KMS-11 (cell line): ENCODE data around the gene PAK5.
A peak's percentile ranks its signal among the peaks of the same experiment; 100 is the strongest.

Experiments used
- H2AFZ ChIP-seq: fragments of 200-600 bp; sonication (generic); 2 replicates; pipeline ENCODE4 v1.6.1; 2016; ENCODE audit warnings: antibody characterized with exemption, mixed run types, low read depth
- H3K27ac ChIP-seq: fragments of 200-600 bp; sonication (generic); 2 replicates; pipeline ENCODE4 v1.6.1; 2016; ENCODE audit warnings: mild to moderate bottlenecking, mixed run types
- H3K27me3 ChIP-seq: fragments of 200-600 bp; sonication (generic); 2 replicates; pipeline ENCODE4 v1.6.1; 2017; ENCODE audit warnings: mild to moderate bottlenecking, low read depth, mixed run types, moderate library complexity; ENCODE audit not compliant: insufficient read depth
- H3K36me3 ChIP-seq: fragments of 200-600 bp; sonication (generic); 2 replicates; pipeline ENCODE4 v1.6.1; 2017; ENCODE audit warnings: mild to moderate bottlenecking, mixed run types; ENCODE audit not compliant: insufficient read depth
- H3K4me1 ChIP-seq: fragments of 200-600 bp; sonication (generic); 2 replicates; pipeline ENCODE4 v1.6.1; 2016; ENCODE audit warnings: mild to moderate bottlenecking, low read depth, mixed run types; ENCODE audit not compliant: poor library complexity, severe bottlenecking
- H3K4me2 ChIP-seq: fragments of 200-600 bp; sonication (generic); 2 replicates; pipeline ENCODE4 v1.7.0; 2016; ENCODE audit warnings: mild to moderate bottlenecking, mixed run types
- H3K4me3 ChIP-seq: fragments of 200-600 bp; sonication (generic); IDR thresholded peaks from 2 replicates; pipeline ENCODE4 v1.6.1; 2017; ENCODE audit warnings: low read depth, low read length, mixed read lengths; ENCODE audit not compliant: insufficient read depth
- H3K79me2 ChIP-seq: fragments of 200-600 bp; sonication (generic); 2 replicates; pipeline ENCODE4 v1.6.1; 2016; ENCODE audit warnings: low read depth, mixed run types; ENCODE audit not compliant: insufficient read depth
- H3K9ac ChIP-seq: fragments of 200-600 bp; sonication (generic); 2 replicates; pipeline ENCODE4 v1.6.1; 2016; ENCODE audit warnings: mild to moderate bottlenecking, mixed run types
- H4K20me1 ChIP-seq: fragments of 200-600 bp; sonication (generic); 2 replicates; pipeline ENCODE4 v1.6.1; 2016; ENCODE audit warnings: mild to moderate bottlenecking, mixed run types; ENCODE audit not compliant: insufficient read depth
- TF ChIP-seq, protein P1 (sequence below): fragments of 200-600 bp; sonication (generic); conservative IDR thresholded peaks from 2 replicates; pipeline ENCODE4 v1.6.1; 2017; ENCODE audit warnings: low read depth, mild to moderate bottlenecking, antibody characterized with exemption, low read length, moderate library complexity, mixed read lengths

The PAK5 gene

DNA sequence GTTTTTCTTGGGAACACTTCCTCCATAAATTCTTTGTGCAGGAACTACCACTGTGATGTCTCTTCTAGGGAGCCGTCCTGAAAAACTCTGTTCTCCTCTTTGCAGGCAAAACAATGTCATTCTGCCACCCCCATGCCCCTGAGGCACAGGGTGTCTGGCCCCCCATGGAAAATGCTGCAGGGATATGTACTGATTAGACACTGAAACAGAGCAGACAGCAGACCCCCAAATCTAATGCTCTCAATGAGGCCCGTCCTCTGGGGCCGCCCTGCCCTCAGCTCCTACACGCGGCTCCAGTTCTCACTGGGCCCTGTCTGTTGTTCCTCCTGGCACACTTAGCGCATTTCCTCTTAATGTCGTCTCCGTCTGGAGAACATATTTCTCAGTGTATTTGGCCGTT, 227.0 kb downstream of the PAK5 start:
- no peak overlapping the region for H2AFZ ChIP-seq
- H4K20me1 ChIP-seq = no peaks in the 10 kb centered on the region
- H3K27ac ChIP-seq = no peak overlapping the region
- no peaks in the 10 kb centered on the region for H3K79me2 ChIP-seq
- no peak overlapping the region for H3K4me3 ChIP-seq
- no peak overlapping the region for H3K4me2 ChIP-seq
- H3K9ac ChIP-seq = no peak overlapping the region
- no peaks in the 10 kb centered on the region for H3K36me3 ChIP-seq
- TF ChIP-seq, protein P1, sequence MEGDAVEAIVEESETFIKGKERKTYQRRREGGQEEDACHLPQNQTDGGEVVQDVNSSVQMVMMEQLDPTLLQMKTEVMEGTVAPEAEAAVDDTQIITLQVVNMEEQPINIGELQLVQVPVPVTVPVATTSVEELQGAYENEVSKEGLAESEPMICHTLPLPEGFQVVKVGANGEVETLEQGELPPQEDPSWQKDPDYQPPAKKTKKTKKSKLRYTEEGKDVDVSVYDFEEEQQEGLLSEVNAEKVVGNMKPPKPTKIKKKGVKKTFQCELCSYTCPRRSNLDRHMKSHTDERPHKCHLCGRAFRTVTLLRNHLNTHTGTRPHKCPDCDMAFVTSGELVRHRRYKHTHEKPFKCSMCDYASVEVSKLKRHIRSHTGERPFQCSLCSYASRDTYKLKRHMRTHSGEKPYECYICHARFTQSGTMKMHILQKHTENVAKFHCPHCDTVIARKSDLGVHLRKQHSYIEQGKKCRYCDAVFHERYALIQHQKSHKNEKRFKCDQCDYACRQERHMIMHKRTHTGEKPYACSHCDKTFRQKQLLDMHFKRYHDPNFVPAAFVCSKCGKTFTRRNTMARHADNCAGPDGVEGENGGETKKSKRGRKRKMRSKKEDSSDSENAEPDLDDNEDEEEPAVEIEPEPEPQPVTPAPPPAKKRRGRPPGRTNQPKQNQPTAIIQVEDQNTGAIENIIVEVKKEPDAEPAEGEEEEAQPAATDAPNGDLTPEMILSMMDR = no peak
- H3K27me3 ChIP-seq = no peaks in the 10 kb centered on the region
- peaks cover 39% of the 10 kb centered on the region for H3K4me1 ChIP-seq

DNA sequence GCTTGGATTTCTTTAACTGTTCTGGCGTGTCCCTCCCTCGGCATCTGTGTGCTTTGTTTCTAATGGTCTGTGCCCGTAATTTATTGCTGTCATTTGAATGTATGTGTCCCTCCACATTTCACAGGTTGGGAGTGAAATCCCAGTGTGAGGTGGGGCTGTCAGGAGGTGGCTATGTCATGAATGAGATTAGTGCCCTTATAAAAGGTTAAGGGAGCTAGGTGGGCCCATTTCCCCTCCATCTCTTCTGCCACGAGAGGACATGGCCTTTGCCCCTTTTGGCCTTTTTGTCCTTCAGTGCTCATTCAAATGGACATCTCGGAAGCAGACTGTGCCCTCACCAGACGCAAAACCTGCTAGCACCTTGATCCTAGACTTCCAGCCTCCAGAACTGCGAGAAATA, 228.2 kb downstream of the PAK5 start:
- Histone ChIP-seq H3K79me2 (no peaks in the 10 kb centered on the region), H3K36me3 (no peaks in the 10 kb centered on the region), H3K27ac (no peak overlapping the region), H3K9ac (no peak overlapping the region), H3K4me3 (no peak overlapping the region), H3K4me2 (no peak overlapping the region), H3K27me3 (no peaks in the 10 kb centered on the region), H3K4me1 (peaks cover 28% of the 10 kb centered on the region), H2AFZ (no peak overlapping the region), H4K20me1 (no peaks in the 10 kb centered on the region)
- TF ChIP-seq, protein P1 = no peak

DNA sequence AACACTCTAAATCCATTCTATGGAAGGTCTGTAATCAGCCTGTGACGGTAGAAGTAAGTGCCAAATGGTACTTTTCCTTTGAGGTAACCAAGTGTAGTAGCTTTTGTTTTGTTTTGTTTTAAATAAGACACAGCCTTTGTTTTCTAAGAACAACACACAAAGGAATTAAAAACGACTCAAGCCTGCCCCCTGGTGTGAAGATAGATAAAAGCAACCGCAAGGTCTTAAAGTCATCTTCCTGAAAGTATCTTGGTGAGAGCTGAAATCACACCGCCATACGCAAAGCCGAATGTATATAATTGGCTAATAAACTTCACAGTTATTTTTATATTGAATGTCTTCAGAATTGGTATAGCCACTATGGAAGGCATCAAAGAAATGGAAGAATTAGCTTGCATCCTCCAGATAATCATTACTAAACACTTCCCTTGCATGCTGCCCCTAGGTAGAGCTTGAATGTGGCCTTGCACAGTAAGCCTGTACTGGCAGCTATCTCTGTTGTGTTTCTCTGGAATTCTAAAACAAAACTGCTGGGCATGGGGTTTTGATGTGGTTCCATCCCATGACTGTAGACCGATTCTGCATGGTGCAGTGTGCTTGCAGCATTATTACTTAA, 228.9 kb downstream of the PAK5 start:
- no peak overlapping the region for H3K4me2 ChIP-seq
- no peak overlapping the region for H3K4me3 ChIP-seq
- H3K27me3 ChIP-seq = no peaks in the 10 kb centered on the region
- H3K79me2 ChIP-seq = no peaks in the 10 kb centered on the region
- H3K4me1 ChIP-seq = peaks cover 22% of the 10 kb centered on the region
- H4K20me1 ChIP-seq = no peaks in the 10 kb centered on the region
- no peak overlapping the region for H3K27ac ChIP-seq
- H2AFZ ChIP-seq = peak overlapping the region; percentile 33; the same call in 1 of the 2 replicates
- TF ChIP-seq, protein P1 = peak; percentile 70
- H3K9ac ChIP-seq = no peak overlapping the region
- no peaks in the 10 kb centered on the region for H3K36me3 ChIP-seq

DNA sequence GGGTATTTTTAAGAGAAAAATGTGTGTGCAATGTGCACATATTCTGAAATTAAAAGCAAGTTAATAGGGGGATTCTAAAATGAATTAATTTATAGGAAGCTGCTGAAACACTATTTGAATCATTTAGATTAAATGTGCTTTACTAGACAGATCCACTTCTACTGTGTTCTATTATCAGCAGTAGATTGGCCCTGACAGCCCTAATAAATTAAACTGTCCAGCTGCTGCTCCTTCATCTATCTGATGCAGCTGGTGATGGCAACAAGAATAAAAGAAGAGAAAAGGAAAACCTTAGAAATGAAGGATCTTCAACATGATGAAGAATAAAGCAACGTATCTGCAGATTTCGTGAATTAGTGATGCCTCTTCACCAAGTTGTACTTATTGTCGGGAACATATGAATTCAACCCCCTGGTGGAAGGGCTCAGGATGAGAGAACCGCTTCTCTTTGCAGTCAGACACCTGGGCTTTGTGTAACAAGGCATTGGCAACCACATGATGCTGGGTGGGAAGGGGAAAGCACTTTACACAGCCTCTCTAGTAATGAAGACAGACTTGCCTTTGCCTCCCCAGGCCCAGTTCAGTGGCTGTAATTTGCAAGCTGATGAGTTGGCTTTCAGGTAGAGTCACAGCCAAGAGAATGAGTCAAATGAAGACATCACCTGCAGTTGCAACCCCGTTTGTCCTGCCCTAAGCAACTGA, 230.1 kb downstream of the PAK5 start:
- TF ChIP-seq, protein P1 = no peak
- H3K4me1 ChIP-seq = peaks cover 20% of the 10 kb centered on the region
- peak overlapping the region; percentile 33; the same call in 1 of the 2 replicates for H2AFZ ChIP-seq
- no peak overlapping the region for H3K27ac ChIP-seq
- no peaks in the 10 kb centered on the region for H3K36me3 ChIP-seq
- no peak overlapping the region for H3K4me3 ChIP-seq
- no peaks in the 10 kb centered on the region for H3K27me3 ChIP-seq
- H3K79me2 ChIP-seq = no peaks in the 10 kb centered on the region
- no peaks in the 10 kb centered on the region for H4K20me1 ChIP-seq
- no peak overlapping the region for H3K9ac ChIP-seq
- H3K4me2 ChIP-seq = no peak overlapping the region
